Trophoblast cell (in vitro differentiated cells and primary cell): ENCODE data around the gene POU2AF1.
A peak's percentile ranks its signal among the peaks of the same experiment; 100 is the strongest.
"Not testable (repeated sequence)": the region's sequence is repeated elsewhere in the genome, so short reads cannot be mapped to it uniquely, and the experiment has no call there.

Experiments
- DNase-seq, 2 donors: peaks; one replicate each; pipeline ENCODE4 v3.0.0-alpha.2; 2016
- H2AFZ ChIP-seq: 2 replicates; pipeline ENCODE4 v1.6.1; 2013; ENCODE audit warnings: low read length, moderate library complexity, mild to moderate bottlenecking; ENCODE audit not compliant: insufficient read depth, poor library complexity
- H2AK5ac ChIP-seq: 2 replicates; pipeline ENCODE4 v1.6.1; 2013; ENCODE audit warnings: mild to moderate bottlenecking, low read length
- H2BK120ac ChIP-seq: 2 replicates; pipeline ENCODE4 v1.6.1; 2013; ENCODE audit warnings: low read length, mild to moderate bottlenecking, moderate library complexity; ENCODE audit not compliant: insufficient read depth, poor library complexity
- H2BK12ac ChIP-seq: 2 replicates; pipeline ENCODE4 v1.6.1; 2013; ENCODE audit warnings: mild to moderate bottlenecking, low read length, moderate library complexity
- H2BK5ac ChIP-seq: 2 replicates; pipeline ENCODE4 v1.6.1; 2013; ENCODE audit warnings: low read length, low read depth, moderate library complexity, mild to moderate bottlenecking; ENCODE audit not compliant: poor library complexity
- H3K14ac ChIP-seq: 2 replicates; pipeline ENCODE4 v1.6.1; 2013; ENCODE audit warnings: mild to moderate bottlenecking, low read length
- H3K18ac ChIP-seq: 2 replicates; pipeline ENCODE4 v1.6.1; 2013; ENCODE audit warnings: mild to moderate bottlenecking, low read length
- H3K23ac ChIP-seq: 2 replicates; pipeline ENCODE4 v1.6.1; 2013; ENCODE audit warnings: low read length
- H3K27ac ChIP-seq: 2 replicates; pipeline ENCODE4 v1.5.1; 2013; ENCODE audit warnings: low read depth, mild to moderate bottlenecking, inconsistent platforms, low read length, moderate library complexity
- H3K27me3 ChIP-seq: 2 replicates; pipeline ENCODE4 v1.6.1; 2013; ENCODE audit warnings: inconsistent platforms, mild to moderate bottlenecking, low read length, moderate library complexity; ENCODE audit not compliant: insufficient read depth
- H3K36me3 ChIP-seq, 2 experiments: 1 replicate in 1 of 2; 2 replicates in 1 of 2; pipeline ENCODE4 v1.6.1; 2013; ENCODE audit warnings: low read length in 2 of 2, mild to moderate bottlenecking in 2 of 2, moderate library complexity in 1 of 2; ENCODE audit not compliant: insufficient read depth in 2 of 2, control insufficient read depth in 1 of 2
- H3K4ac ChIP-seq: 2 replicates; pipeline ENCODE4 v1.6.1; 2013; ENCODE audit warnings: low read depth, mild to moderate bottlenecking, low read length, moderate library complexity
- H3K4me1 ChIP-seq, 2 experiments: 1 replicate in 1 of 2; 2 replicates in 1 of 2; pipeline ENCODE4 v1.6.1; 2013; ENCODE audit warnings: low read length in 2 of 2, mild to moderate bottlenecking in 2 of 2, moderate library complexity in 1 of 2; ENCODE audit not compliant: insufficient read depth in 2 of 2, control insufficient read depth in 1 of 2
- H3K4me2 ChIP-seq: 2 replicates; pipeline ENCODE4 v1.6.1; 2013; ENCODE audit warnings: inconsistent platforms, mild to moderate bottlenecking, low read length, moderate library complexity
- H3K4me3 ChIP-seq: 2 replicates; pipeline ENCODE4 v1.5.1; 2013; ENCODE audit warnings: mild to moderate bottlenecking, low read depth, low read length, inconsistent platforms
- H3K79me1 ChIP-seq: one replicate; pipeline ENCODE4 v1.6.1; 2013; ENCODE audit warnings: low read length
- H3K79me2 ChIP-seq: 2 replicates; pipeline ENCODE4 v1.6.1; 2013; ENCODE audit warnings: low read length, mild to moderate bottlenecking; ENCODE audit not compliant: control insufficient read depth, insufficient read depth, poor library complexity
- H3K9ac ChIP-seq: 2 replicates; pipeline ENCODE4 v1.6.1; 2013; ENCODE audit warnings: mild to moderate bottlenecking, low read length
- H3K9me3 ChIP-seq: 2 replicates; pipeline ENCODE4 v1.6.1; 2013; ENCODE audit warnings: low read depth, mild to moderate bottlenecking, control low read depth, inconsistent platforms, low read length; ENCODE audit not compliant: insufficient read depth
- H4K12ac ChIP-seq: 2 replicates; pipeline ENCODE4 v1.6.1; 2013; ENCODE audit warnings: low read depth, mild to moderate bottlenecking, low read length, moderate library complexity
- H4K8ac ChIP-seq: 2 replicates; pipeline ENCODE4 v1.6.1; 2013; ENCODE audit warnings: low read depth, mild to moderate bottlenecking, low read length, moderate library complexity
- H4K91ac ChIP-seq: one replicate; pipeline ENCODE4 v1.6.1; 2013; ENCODE audit warnings: low read depth, mild to moderate bottlenecking, low read length, moderate library complexity
- WGBS: extraction: QIAGEN DNeasy Blood & Tissue Kit; methylation state at CpG from one replicate; pipeline ENCODE4 v1.1.7; 2013; ENCODE audit warnings: missing lambda C conversion rate; ENCODE audit not compliant: insufficient read length, insufficient coverage; ENCODE audit errors: extremely low coverage; 5-methylcytosine and 5-hydroxymethylcytosine counted together

Gene POU2AF1

GRCh38 chr11:111324277-111324720 is 54.8 kb downstream of the POU2AF1 start:
- H3K9ac ChIP-seq = no peak overlapping the region
- peak overlapping the region; percentile 14 for H4K8ac ChIP-seq
- H2BK5ac ChIP-seq = no peak overlapping the region
- H3K4ac ChIP-seq = peak overlapping the region; percentile 14
- no peak overlapping the region for H2AFZ ChIP-seq
- no peak overlapping the region for H2AK5ac ChIP-seq
- H3K27ac ChIP-seq = peak overlapping the region; percentile 24
- H3K4me2 ChIP-seq = no peak overlapping the region
- peak in 1 of 2 donors; percentile 82 for DNase-seq
- WGBS = no CpG with 5 or more reads among the region's 5 CpGs
- no peaks in the 10 kb centered on the region for H3K27me3 ChIP-seq
- no peak overlapping the region for H3K18ac ChIP-seq
- peaks cover 3% of the 10 kb centered on the region for H3K9me3 ChIP-seq
- H3K4me3 ChIP-seq = no peak overlapping the region
- no peak overlapping the region for H3K23ac ChIP-seq
- no peak overlapping the region for H3K14ac ChIP-seq
- no peaks in the 10 kb centered on the region for H3K79me2 ChIP-seq
- H3K36me3 ChIP-seq = no peaks in the 10 kb centered on the region
- peaks cover 17% of the 10 kb centered on the region for H3K79me1 ChIP-seq
- peaks cover 16 to 19% of the 10 kb centered on the region in 2 experiments for H3K4me1 ChIP-seq
- peak overlapping the region; percentile 8 for H2BK12ac ChIP-seq
- H4K91ac ChIP-seq = peak overlapping the region; percentile 15
- no peak overlapping the region for H4K12ac ChIP-seq
- no peak overlapping the region for H2BK120ac ChIP-seq

GRCh38 chr11:111322534-111322933 is 56.5 kb downstream of the POU2AF1 start:
- Histone ChIP-seq H3K14ac (no peak overlapping the region), H4K91ac (no peak overlapping the region), H3K36me3 (no peaks in the 10 kb centered on the region), H3K18ac (no peak overlapping the region), H4K8ac (no peak overlapping the region), H3K27ac (no peak overlapping the region), H2BK120ac (no peak overlapping the region), H3K27me3 (no peaks in the 10 kb centered on the region), H3K4me1 (peaks cover 18 to 20% of the 10 kb centered on the region in 2 experiments), H4K12ac (no peak overlapping the region), H2BK5ac (no peak overlapping the region), H3K4ac (no peak overlapping the region), H3K79me2 (no peaks in the 10 kb centered on the region), H3K9ac (no peak overlapping the region), H2AK5ac (no peak overlapping the region), H3K79me1 (peaks cover 19% of the 10 kb centered on the region), H3K4me2 (no peak overlapping the region), H3K23ac (no peak overlapping the region), H3K4me3 (no peak overlapping the region), H2AFZ (no peak overlapping the region), H3K9me3 (no peaks in the 10 kb centered on the region), H2BK12ac (no peak overlapping the region)
- no peak for DNase-seq
- WGBS = no CpG with 5 or more reads among the region's 2 CpGs

- no peak overlapping the region for H4K12ac ChIP-seq
- peak overlapping the region; percentile 4 for H4K8ac ChIP-seq
- no peak overlapping the region for H3K27ac ChIP-seq
- H2AK5ac ChIP-seq = peak overlapping the region; percentile 86
- H3K14ac ChIP-seq = peak overlapping the region; percentile 68
- H3K79me1 ChIP-seq = peaks cover 19% of the 10 kb centered on the region
- no peak overlapping the region for H2AFZ ChIP-seq
- peaks cover 18 to 20% of the 10 kb centered on the region in 2 experiments for H3K4me1 ChIP-seq
- peak overlapping the region; percentile 54 for H2BK120ac ChIP-seq
- no CpG with 5 or more reads among the region's 5 CpGs for WGBS
- no peak overlapping the region for H2BK5ac ChIP-seq
- no peak overlapping the region for H3K4me2 ChIP-seq
- peak in 1 of 2 donors; percentile 70 for DNase-seq
- H3K79me2 ChIP-seq = no peaks in the 10 kb centered on the region
- no peaks in the 10 kb centered on the region for H3K9me3 ChIP-seq
- H4K91ac ChIP-seq = peak overlapping the region; percentile 59
- no peaks in the 10 kb centered on the region for H3K27me3 ChIP-seq
- no peak overlapping the region for H3K9ac ChIP-seq
- H3K23ac ChIP-seq = no peak overlapping the region
- H3K36me3 ChIP-seq = no peaks in the 10 kb centered on the region
- no peak overlapping the region for H3K18ac ChIP-seq
- H2BK12ac ChIP-seq = peak overlapping the region; percentile 74
- H3K4me3 ChIP-seq = no peak overlapping the region
- H3K4ac ChIP-seq = no peak overlapping the region
Measured at GRCh38 chr11:111320728-111321568, 58.1 kb downstream of the POU2AF1 start.

GRCh38 chr11:111320199-111320598 is 58.9 kb downstream of the POU2AF1 start:
- not testable (repeated sequence) for H4K91ac ChIP-seq, H3K23ac ChIP-seq, H2AFZ ChIP-seq, H3K4me2 ChIP-seq, H3K4ac ChIP-seq, H3K9me3 ChIP-seq, H3K36me3 ChIP-seq, H3K79me2 ChIP-seq, H3K4me3 ChIP-seq, H3K14ac ChIP-seq, H3K27me3 ChIP-seq, H3K9ac ChIP-seq, H3K27ac ChIP-seq, H4K12ac ChIP-seq, H2BK5ac ChIP-seq, H3K18ac ChIP-seq, DNase-seq
- H3K79me1 ChIP-seq = peaks cover 18% of the 10 kb centered on the region
- peak overlapping the region; percentile 1 for H4K8ac ChIP-seq
- peak overlapping the region; percentile 3 for H2BK120ac ChIP-seq
- peaks cover 18 to 20% of the 10 kb centered on the region in 2 experiments for H3K4me1 ChIP-seq
- peak overlapping the region; percentile 2 for H2AK5ac ChIP-seq
- WGBS = no CpG with 5 or more reads among the region's 6 CpGs
- peak overlapping the region; percentile 25 for H2BK12ac ChIP-seq
